H9 (cell line): ENCODE data around the gene RAB3GAP2. TPM values are rescaled to one million over a fixed set of nuclear protein-coding genes. Genes with fewer than 3 reads are reported as not detected.

Source experiments
- DNase-seq: peaks from one replicate; pipeline ENCODE4 v3.0.0-alpha.2; 2017
- H2AFZ ChIP-seq: one replicate; pipeline ENCODE4 v1.6.1; 2013; ENCODE audit warnings: mild to moderate bottlenecking, low read length, control low read depth, moderate library complexity
- H2AK5ac ChIP-seq: 2 replicates; pipeline ENCODE4 v1.6.1; 2013; ENCODE audit warnings: low read length, control low read depth, mixed read lengths; ENCODE audit not compliant: insufficient read length
- H2BK120ac ChIP-seq: one replicate; pipeline ENCODE4 v1.6.1; 2013; ENCODE audit warnings: low read depth, mild to moderate bottlenecking, low read length, control low read depth, inconsistent platforms; ENCODE audit not compliant: poor library complexity, severe bottlenecking
- H2BK12ac ChIP-seq: 2 replicates; pipeline ENCODE4 v1.6.1; 2013; ENCODE audit warnings: low read length, control low read depth, mixed read lengths, low read depth; ENCODE audit not compliant: insufficient read length
- H2BK15ac ChIP-seq: 2 replicates; pipeline ENCODE4 v1.6.1; 2013; ENCODE audit warnings: low read depth, low read length, control low read depth
- H2BK20ac ChIP-seq: one replicate; pipeline ENCODE4 v1.6.1; 2013; ENCODE audit warnings: low read depth, mild to moderate bottlenecking, low read length, control low read depth, inconsistent platforms; ENCODE audit not compliant: poor library complexity, severe bottlenecking
- H2BK5ac ChIP-seq: 2 replicates; pipeline ENCODE4 v1.6.1; 2013; ENCODE audit warnings: low read length, control low read depth, mixed read lengths; ENCODE audit not compliant: insufficient read length
- H3K14ac ChIP-seq: 2 replicates; pipeline ENCODE4 v1.6.1; 2013; ENCODE audit warnings: low read length, control low read depth; ENCODE audit not compliant: insufficient read depth
- H3K18ac ChIP-seq: 2 replicates; pipeline ENCODE4 v1.6.1; 2013; ENCODE audit warnings: low read depth, mild to moderate bottlenecking, mixed read lengths, low read length, control low read depth; ENCODE audit not compliant: insufficient read length
- H3K23ac ChIP-seq: 2 replicates; pipeline ENCODE4 v1.6.1; 2013; ENCODE audit warnings: low read length, control low read depth, mixed read lengths, low read depth; ENCODE audit not compliant: insufficient read length
- H3K23me2 ChIP-seq: 2 replicates; pipeline ENCODE4 v1.6.1; 2013; ENCODE audit warnings: low read depth, mild to moderate bottlenecking, mixed read lengths, low read length, control low read depth; ENCODE audit not compliant: insufficient read length, poor library complexity, severe bottlenecking
- H3K27ac ChIP-seq: 2 replicates; pipeline ENCODE4 v1.5.1; 2013; ENCODE audit warnings: low read length, control low read depth, mixed read lengths, low read depth; ENCODE audit not compliant: insufficient read length
- H3K27me3 ChIP-seq: 2 replicates; pipeline ENCODE4 v1.6.1; 2013; ENCODE audit warnings: low read length, control low read depth, inconsistent platforms; ENCODE audit not compliant: insufficient read depth
- H3K4ac ChIP-seq: 2 replicates; pipeline ENCODE4 v1.6.1; 2013; ENCODE audit warnings: low read depth, mild to moderate bottlenecking, control low read depth, inconsistent platforms, low read length, moderate library complexity
- H3K4me1 ChIP-seq: 2 replicates; pipeline ENCODE4 v1.6.1; 2013; ENCODE audit warnings: low read length, control low read depth, inconsistent platforms; ENCODE audit not compliant: insufficient read depth
- H3K4me2 ChIP-seq: 2 replicates; pipeline ENCODE4 v1.6.1; 2013; ENCODE audit warnings: low read length, control low read depth, mixed read lengths; ENCODE audit not compliant: insufficient read length, insufficient read depth
- H3K56ac ChIP-seq: 2 replicates; pipeline ENCODE4 v1.6.1; 2013; ENCODE audit warnings: low read depth, mild to moderate bottlenecking, mixed read lengths, low read length, control low read depth; ENCODE audit not compliant: insufficient read length
- H3K79me1 ChIP-seq: 2 replicates; pipeline ENCODE4 v1.6.1; 2013; ENCODE audit warnings: low read depth, mild to moderate bottlenecking, moderate library complexity, low read length, control low read depth, inconsistent platforms; ENCODE audit not compliant: insufficient read depth, poor library complexity, severe bottlenecking
- H3K79me2 ChIP-seq: 2 replicates; pipeline ENCODE4 v1.6.1; 2013; ENCODE audit warnings: low read length, control low read depth, inconsistent platforms; ENCODE audit not compliant: insufficient read depth
- H3K9ac ChIP-seq: 2 replicates; pipeline ENCODE4 v1.6.1; 2013; ENCODE audit warnings: low read length, control low read depth, mixed read lengths; ENCODE audit not compliant: insufficient read length; ENCODE audit errors: extremely low read depth
- H3K9me3 ChIP-seq: one replicate; pipeline ENCODE4 v1.6.1; 2013; ENCODE audit warnings: low read depth, low read length, inconsistent platforms; ENCODE audit not compliant: control insufficient read depth
- H3T11ph ChIP-seq: one replicate; pipeline ENCODE4 v1.6.1; 2013; ENCODE audit warnings: mild to moderate bottlenecking, low read length, control low read depth, inconsistent platforms
- H4K20me1 ChIP-seq: one replicate; pipeline ENCODE4 v1.6.1; 2013; ENCODE audit not compliant: control insufficient read depth, insufficient read length, insufficient read depth
- H4K5ac ChIP-seq: 2 replicates; pipeline ENCODE4 v1.6.1; 2013; ENCODE audit warnings: low read depth, mild to moderate bottlenecking, mixed read lengths, low read length, control low read depth; ENCODE audit not compliant: insufficient read length
- H4K8ac ChIP-seq: replicated peaks from 2 replicates; pipeline ENCODE4 v1.6.1; 2013; ENCODE audit warnings: low read length, control low read depth, mixed read lengths, low read depth; ENCODE audit not compliant: insufficient read length
- H4K91ac ChIP-seq: 2 replicates; pipeline ENCODE4 v1.6.1; 2013; ENCODE audit warnings: low read depth, mild to moderate bottlenecking, moderate library complexity, mixed read lengths, low read length, control low read depth; ENCODE audit not compliant: insufficient read length
- H3K27ac Mint-ChIP-seq, 3 experiments: 2 replicates in 2 of 3; 3 replicates in 1 of 3; pipeline ENCODE4 v1.8.0; 2020 to 2021; ENCODE audit warnings: mixed read lengths in 3 of 3, mild to moderate bottlenecking in 1 of 3, moderate library complexity in 1 of 3
- H3K27me3 Mint-ChIP-seq: 2 replicates; pipeline ENCODE4 v1.8.0; 2021; ENCODE audit warnings: low read depth, mild to moderate bottlenecking, moderate library complexity, mixed read lengths
- H3K36me3 Mint-ChIP-seq, 3 experiments: 2 replicates in 2 of 3; 3 replicates in 1 of 3; pipeline ENCODE4 v1.8.0; 2020 to 2021; ENCODE audit warnings: low read depth in 3 of 3, mixed read lengths in 3 of 3; ENCODE audit not compliant: insufficient read depth in 1 of 3
- H3K4me1 Mint-ChIP-seq, 2 experiments: 2 replicates each; pipeline ENCODE4 v1.8.0; 2020; ENCODE audit warnings: mixed read lengths in 2 of 2
- H3K4me3 Mint-ChIP-seq, 2 experiments: 2 replicates in 1 of 2; 3 replicates in 1 of 2; pipeline ENCODE4 v1.8.0; 2020 to 2021; ENCODE audit warnings: mild to moderate bottlenecking in 2 of 2, mixed read lengths in 2 of 2, moderate library complexity in 1 of 2
- H3K9me3 Mint-ChIP-seq, 2 experiments: 2 replicates in 1 of 2; 3 replicates in 1 of 2; pipeline ENCODE4 v1.8.0; 2020; ENCODE audit warnings: mild to moderate bottlenecking in 2 of 2, mixed read lengths in 2 of 2, moderate library complexity in 1 of 2
- total RNA-seq: library from RNA; stranded (reverse); gene quantifications from 2 replicates; pipeline ENCODE4 v1.2.1, GENCODE V29; 2021
- TF ChIP-seq, protein P1 (sequence below): fragments of 200-600 bp; sonication (generic); conservative IDR thresholded peaks from 3 replicates; pipeline ENCODE4 v1.8.0; 2021; ENCODE audit warnings: antibody characterized with exemption, mild to moderate bottlenecking

RAB3GAP2 gene
- total RNA-seq, 1 experiment from 2014 or later: 48.3 TPM

GRCh38 chr1:220153147-220153546 lies 119.1 kb downstream of the RAB3GAP2 start:
- no peak overlapping the region for H4K8ac ChIP-seq

More at GRCh38 chr1:220153147-220153546, 119.1 kb downstream of the RAB3GAP2 start:
- no peak overlapping the region for H3K14ac ChIP-seq
- no peaks in the 10 kb centered on the region for H3K4me1 ChIP-seq
- no peak overlapping the region for H3K23ac ChIP-seq
- no peak overlapping the region for H3K9ac ChIP-seq
- TF ChIP-seq, protein P1, sequence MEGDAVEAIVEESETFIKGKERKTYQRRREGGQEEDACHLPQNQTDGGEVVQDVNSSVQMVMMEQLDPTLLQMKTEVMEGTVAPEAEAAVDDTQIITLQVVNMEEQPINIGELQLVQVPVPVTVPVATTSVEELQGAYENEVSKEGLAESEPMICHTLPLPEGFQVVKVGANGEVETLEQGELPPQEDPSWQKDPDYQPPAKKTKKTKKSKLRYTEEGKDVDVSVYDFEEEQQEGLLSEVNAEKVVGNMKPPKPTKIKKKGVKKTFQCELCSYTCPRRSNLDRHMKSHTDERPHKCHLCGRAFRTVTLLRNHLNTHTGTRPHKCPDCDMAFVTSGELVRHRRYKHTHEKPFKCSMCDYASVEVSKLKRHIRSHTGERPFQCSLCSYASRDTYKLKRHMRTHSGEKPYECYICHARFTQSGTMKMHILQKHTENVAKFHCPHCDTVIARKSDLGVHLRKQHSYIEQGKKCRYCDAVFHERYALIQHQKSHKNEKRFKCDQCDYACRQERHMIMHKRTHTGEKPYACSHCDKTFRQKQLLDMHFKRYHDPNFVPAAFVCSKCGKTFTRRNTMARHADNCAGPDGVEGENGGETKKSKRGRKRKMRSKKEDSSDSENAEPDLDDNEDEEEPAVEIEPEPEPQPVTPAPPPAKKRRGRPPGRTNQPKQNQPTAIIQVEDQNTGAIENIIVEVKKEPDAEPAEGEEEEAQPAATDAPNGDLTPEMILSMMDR: no peak
- no peak overlapping the region for H3T11ph ChIP-seq
- H3K56ac ChIP-seq: no peak overlapping the region
- no peak overlapping the region for H3K27ac Mint-ChIP-seq
- no peak overlapping the region for H4K91ac ChIP-seq
- H3K9me3 Mint-ChIP-seq: no peaks in the 10 kb centered on the region
- no peak for DNase-seq
- H4K20me1 ChIP-seq: no peaks in the 10 kb centered on the region
- no peak overlapping the region for H4K5ac ChIP-seq
- no peak overlapping the region for H3K4ac ChIP-seq
- no peak overlapping the region for H3K18ac ChIP-seq
- H3K23me2 ChIP-seq: no peaks in the 10 kb centered on the region
- H2AK5ac ChIP-seq: no peak overlapping the region
- no peak overlapping the region for H2AFZ ChIP-seq
- H2BK5ac ChIP-seq: no peak overlapping the region
- H2BK15ac ChIP-seq: no peak overlapping the region
- no peak overlapping the region for H2BK20ac ChIP-seq
- no peaks in the 10 kb centered on the region for H3K79me1 ChIP-seq
- peaks cover 22 to 55% (median 43%) of the 10 kb centered on the region in 3 experiments; a peak in 6 of 7 replicates for H3K36me3 Mint-ChIP-seq
- H2BK12ac ChIP-seq: no peak overlapping the region
- H3K4me2 ChIP-seq: no peak overlapping the region
- no peak overlapping the region for H2BK120ac ChIP-seq
- H3K27ac ChIP-seq: no peak overlapping the region
- H3K27me3 Mint-ChIP-seq: no peaks in the 10 kb centered on the region
- H3K9me3 ChIP-seq: no peaks in the 10 kb centered on the region
- no peaks in the 10 kb centered on the region for H3K79me2 ChIP-seq
- H3K4me3 Mint-ChIP-seq: no peak overlapping the region
- no peaks in the 10 kb centered on the region for H3K27me3 ChIP-seq
- 0 out of 4 replicates have a peak, but pooled peaks cover 0 to 2% of the 10 kb centered on the region in 2 experiments for H3K4me1 Mint-ChIP-seq
